ENCODE results near the gene MAML2.

DNA sequence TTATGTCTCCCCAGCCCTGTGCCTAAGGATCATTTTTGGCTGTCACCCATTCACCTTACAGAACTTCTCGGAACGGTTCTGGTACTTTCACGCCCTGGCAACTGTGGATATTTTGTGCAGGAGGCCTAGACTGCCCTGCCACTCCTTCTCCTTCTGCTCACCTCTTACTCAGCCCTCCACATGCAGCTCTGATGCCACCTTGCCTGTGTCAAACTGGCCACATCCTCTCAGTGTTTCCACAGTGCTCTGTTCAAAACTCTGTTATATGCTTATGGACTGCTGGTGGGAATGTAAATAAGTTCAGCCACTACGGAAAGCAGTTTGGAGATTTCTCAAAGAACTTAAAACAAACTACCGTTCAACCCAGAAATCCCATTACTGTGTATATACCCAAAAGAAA lies 318.3 kb downstream of the MAML2 start:
- no peak for TF ChIP-seq EP300 (IDR thresholded peaks at IDR 0.05; ENCODE audit: borderline replicate concordance in 1 of 2, low read depth in 2 of 2, low read length in 2 of 2)
- TF ChIP-seq NANOG (IDR thresholded peaks at IDR 0.05; ENCODE audit: insufficient read depth, low read depth, low read length, poor library complexity, severe bottlenecking), result no peak
